ENCODE data around the gene CCL3.
A peak's percentile ranks its signal among the peaks of the same experiment; 100 is the strongest.
"Not testable (repeated sequence)": the region's sequence is repeated elsewhere in the genome, so short reads cannot be mapped to it uniquely, and the experiment has no call there.

The CCL3 gene

GRCh38 chr17:36117505-36118382 is 27.8 kb upstream of the CCL3 start:
- in situ Hi-C loops (cut with MboI; ENCODE audit: low pct_unique_long_range_greater_than_20kb, low sequenced_read_pairs, unreplicated experiment): no loop called here
- no peak for TF ChIP-seq CTCF (IDR thresholded peaks at IDR 0.05; ENCODE audit: extremely low read depth, insufficient read depth, missing control alignments)
- peak; percentile 22 for DNase-seq (ENCODE audit: low spot score)

- in situ Hi-C loops (cut with MboI; ENCODE audit: low pct_unique_long_range_greater_than_20kb, low sequenced_read_pairs, unreplicated experiment); DNase-seq (ENCODE audit: low spot score): not testable (repeated sequence)
Measured at GRCh38 chr17:36115649-36115977, 25.7 kb upstream of the CCL3 start.

- in situ Hi-C loops (cut with MboI; ENCODE audit: low pct_unique_long_range_greater_than_20kb, low sequenced_read_pairs, unreplicated experiment); DNase-seq (ENCODE audit: low spot score): not testable (repeated sequence)
Measured at GRCh38 chr17:36114971-36115648, 25.2 kb upstream of the CCL3 start.

GRCh38 chr17:36113131-36113530 is 23.2 kb upstream of the CCL3 start:
- DNase-seq (ENCODE audit: low spot score); in situ Hi-C loops (cut with MboI; ENCODE audit: low pct_unique_long_range_greater_than_20kb, low sequenced_read_pairs, unreplicated experiment): not testable (repeated sequence)

- TF ChIP-seq CTCF (IDR thresholded peaks at IDR 0.05; ENCODE audit: extremely low read depth, insufficient read depth, missing control alignments): no peak
- no peak for DNase-seq (ENCODE audit: low spot score)
- in situ Hi-C loops (cut with MboI; ENCODE audit: low pct_unique_long_range_greater_than_20kb, low sequenced_read_pairs, unreplicated experiment): no loop called here
Measured at GRCh38 chr17:36112572-36112971, 22.6 kb upstream of the CCL3 start.

- no peak for DNase-seq (ENCODE audit: low spot score)
- in situ Hi-C loops (cut with MboI; ENCODE audit: low pct_unique_long_range_greater_than_20kb, low sequenced_read_pairs, unreplicated experiment): no loop called here
- no peak for TF ChIP-seq CTCF (IDR thresholded peaks at IDR 0.05; ENCODE audit: extremely low read depth, insufficient read depth, missing control alignments)
Measured at GRCh38 chr17:36111068-36111490, 21.1 kb upstream of the CCL3 start.

GRCh38 chr17:36108265-36108664 is 18.3 kb upstream of the CCL3 start:
- DNase-seq (ENCODE audit: low spot score); in situ Hi-C loops (cut with MboI; ENCODE audit: low pct_unique_long_range_greater_than_20kb, low sequenced_read_pairs, unreplicated experiment): not testable (repeated sequence)

GRCh38 chr17:36107660-36108059 is 17.7 kb upstream of the CCL3 start:
- no peak for TF ChIP-seq CTCF (IDR thresholded peaks at IDR 0.05; ENCODE audit: extremely low read depth, insufficient read depth, missing control alignments)
- in situ Hi-C loops (cut with MboI; ENCODE audit: low pct_unique_long_range_greater_than_20kb, low sequenced_read_pairs, unreplicated experiment): no loop called here
- no peak for DNase-seq (ENCODE audit: low spot score)

- DNase-seq (ENCODE audit: low spot score): no peak
- no peak for TF ChIP-seq CTCF (IDR thresholded peaks at IDR 0.05; ENCODE audit: extremely low read depth, insufficient read depth, missing control alignments)
- in situ Hi-C loops (cut with MboI; ENCODE audit: low pct_unique_long_range_greater_than_20kb, low sequenced_read_pairs, unreplicated experiment): no loop called here
Measured at GRCh38 chr17:36106493-36106835, 16.5 kb upstream of the CCL3 start.

All from GM13977 (cell line).